Fibroblast of skin of right biceps (primary cell): ENCODE measurements around the gene PXT1.
"Not testable (repeated sequence)": the region's sequence is repeated elsewhere in the genome, so short reads cannot be mapped to it uniquely, and the experiment has no call there.

Experiments
- DNase-seq: peaks from one replicate; pipeline ENCODE4 v3.0.0-alpha.2; 2013

PXT1 gene, protein sequence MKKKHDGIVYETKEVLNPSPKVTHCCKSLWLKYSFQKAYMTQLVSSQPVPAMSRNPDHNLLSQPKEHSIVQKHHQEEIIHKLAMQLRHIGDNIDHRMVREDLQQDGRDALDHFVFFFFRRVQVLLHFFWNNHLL

DNA sequence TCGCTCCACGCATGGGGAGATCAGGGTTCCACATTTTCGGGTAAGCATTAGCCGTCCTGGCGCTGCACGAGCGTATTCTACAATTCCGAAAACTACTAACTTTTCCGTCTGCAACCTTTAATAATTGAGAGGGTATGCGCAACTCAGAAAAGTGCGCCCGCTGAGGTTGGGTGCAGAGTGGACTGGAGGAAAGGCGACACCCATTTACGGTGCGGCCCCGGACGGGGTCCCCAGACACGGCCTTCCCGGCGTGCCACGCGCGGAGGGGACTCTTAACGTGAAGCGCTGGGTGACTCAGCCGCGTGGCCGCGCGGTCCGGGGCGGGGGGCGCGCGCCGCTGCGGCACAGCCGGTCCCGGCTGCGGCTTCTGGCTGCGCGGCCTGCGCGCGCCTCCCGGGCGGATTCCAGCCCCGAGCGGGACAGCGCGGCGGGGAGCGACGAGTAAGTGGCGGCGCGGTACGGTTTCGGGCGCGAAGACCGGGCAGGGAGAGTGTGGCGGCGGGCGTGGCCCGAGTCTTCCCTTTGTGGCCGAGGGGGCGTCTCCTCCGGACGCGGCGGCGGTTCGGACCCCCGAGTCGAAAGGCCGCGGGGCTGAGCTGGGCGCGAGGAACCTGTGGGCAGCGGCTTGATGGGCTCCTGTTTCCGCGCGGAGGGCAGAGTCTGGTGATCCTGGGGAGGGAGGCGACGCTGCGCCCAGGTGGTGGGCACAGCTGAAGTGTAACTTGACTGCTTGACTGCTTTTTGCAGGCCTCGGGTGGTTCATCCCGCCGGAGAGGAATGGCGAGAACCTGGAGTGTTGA lies at the start of gene PXT1, which contains the start of gene KCTD20:
PXT1 (minus strand) TSS at position 184 of the 800 bp plus-strand sequence. CDS start 16,772 bp downstream, outside the sequence.
KCTD20 (plus strand) TSS at position 330 of the 800 bp plus-strand sequence. CDS start 27,098 bp downstream, outside the sequence.
- DNase-seq = peak; percentile 92

DNA sequence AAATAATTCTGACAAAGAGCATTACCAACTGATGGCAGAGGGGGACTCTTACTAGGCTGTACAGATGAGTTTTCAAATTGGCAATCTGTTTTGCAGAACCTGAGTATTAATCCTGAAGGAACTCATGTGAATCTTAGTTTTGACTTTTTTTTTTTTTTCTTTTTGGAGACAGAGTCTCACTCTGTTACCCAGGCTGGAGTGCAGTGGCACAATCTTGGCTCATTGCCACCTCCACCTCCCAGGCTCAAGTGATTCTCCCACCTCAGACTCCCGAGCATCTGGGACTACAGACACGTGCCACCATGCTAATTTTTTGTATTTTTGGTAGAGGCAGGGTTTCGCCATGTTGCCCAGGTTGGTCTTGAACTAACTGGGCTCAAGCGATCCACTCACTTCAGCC lies 49.4 kb upstream of the PXT1 start:
- DNase-seq = no peak

DNA sequence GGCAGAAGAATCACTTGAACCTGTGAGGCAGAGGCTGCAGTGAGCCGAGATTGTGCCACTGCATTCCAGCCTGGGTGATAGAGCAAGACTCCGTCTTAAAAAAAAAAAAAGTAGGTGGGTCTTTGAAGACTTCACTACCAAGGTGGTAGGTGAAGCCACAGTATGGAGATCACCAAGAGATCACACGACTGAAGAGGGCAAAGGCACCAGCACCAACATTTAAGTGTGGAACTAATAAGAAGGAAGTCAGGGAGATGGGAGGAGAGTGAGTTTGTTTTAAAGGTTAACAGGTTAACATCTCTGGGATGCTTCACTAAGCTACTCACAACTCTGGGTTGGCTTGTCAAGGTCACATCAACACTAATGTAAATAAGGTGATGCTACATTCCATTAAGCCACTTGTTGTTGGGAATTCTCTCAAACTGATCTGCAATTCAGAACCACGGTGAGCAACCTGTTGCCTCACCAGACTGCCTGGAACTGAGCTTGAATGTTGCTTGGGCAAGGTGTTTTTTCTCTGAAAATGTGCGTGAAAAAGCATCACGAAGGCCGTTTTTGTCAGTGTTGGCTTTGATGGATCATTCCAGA lies 48.8 kb upstream of the PXT1 start:
- peak; percentile 20 for DNase-seq

DNA sequence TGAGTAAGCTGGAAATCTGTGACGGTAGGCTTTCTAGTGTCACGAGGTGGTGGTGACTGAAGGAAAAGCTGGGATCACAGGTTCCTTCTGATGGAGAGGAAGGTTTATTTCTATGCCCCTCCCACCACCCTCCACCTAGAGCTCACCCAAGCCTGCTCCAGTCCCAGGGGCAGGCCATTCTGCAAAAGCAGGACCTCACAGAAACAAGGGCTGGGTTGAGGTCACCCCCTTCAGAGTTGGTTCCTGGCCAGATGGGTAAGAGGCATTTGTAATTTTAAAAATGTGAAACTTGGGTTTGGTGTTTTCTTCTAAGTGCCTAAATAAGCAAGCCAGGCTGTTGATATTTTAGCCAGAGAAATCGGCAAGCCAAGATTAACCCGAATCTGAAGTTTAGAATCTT lies 46.8 kb upstream of the PXT1 start:
- no peak for DNase-seq

DNA sequence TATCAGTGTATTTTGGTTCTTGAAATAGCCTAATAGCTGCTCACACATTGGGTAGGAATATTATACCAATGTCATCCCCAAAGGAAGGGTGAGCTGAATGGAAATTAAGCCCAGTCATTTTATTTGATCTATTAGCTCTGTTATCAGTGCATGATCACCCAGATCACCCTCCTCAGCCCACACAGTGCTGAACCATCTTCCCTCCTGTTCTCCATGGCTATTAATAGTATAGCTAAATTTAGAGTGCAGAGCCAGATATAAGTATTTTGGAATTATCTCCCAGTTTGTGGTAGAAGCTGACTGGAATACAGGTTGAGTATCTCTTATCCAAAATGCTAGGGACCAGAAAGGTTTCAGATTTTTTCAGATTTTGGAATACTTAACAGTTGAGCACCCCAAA lies 45.6 kb upstream of the PXT1 start:
- DNase-seq = no peak

DNA sequence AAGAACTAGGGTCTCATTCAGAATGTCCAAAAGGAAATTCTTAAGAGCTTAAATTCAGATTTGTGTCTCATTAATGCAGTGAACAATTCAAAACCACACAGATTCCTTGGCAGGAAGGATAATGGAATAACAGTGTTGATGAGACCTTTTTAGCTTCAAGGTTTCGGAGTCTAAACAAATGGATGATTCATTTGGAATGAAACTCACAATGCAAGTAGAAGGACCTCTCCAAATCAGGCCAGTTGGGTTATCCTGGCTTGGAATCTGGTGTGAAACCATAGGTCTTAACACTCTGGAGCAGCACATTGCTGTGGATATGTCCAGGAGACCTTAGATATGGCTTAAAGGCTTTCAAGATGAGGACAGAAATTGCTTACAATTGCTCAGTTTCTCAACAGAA lies 45.0 kb upstream of the PXT1 start:
- peak; percentile 51 for DNase-seq

DNA sequence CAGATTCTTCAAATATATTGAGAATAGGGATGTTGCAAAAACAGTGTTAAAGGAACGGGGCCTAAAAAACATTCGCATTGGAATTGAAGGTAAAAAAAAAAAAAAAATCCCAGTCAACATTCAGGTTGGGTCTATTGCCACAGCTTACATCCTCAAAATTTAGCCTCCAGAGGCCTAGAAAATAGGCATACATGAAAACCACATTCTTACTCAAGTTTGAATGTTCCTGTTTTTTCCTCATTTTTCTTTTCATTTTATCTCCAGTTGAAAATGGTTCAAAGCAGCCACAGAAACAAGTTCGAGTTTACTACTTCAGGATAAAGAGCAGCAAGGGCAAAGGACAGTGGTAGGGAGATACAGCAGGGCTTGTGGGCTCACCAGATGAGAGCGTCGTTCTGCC lies 42.1 kb upstream of the PXT1 start:
- DNase-seq = no peak

DNA sequence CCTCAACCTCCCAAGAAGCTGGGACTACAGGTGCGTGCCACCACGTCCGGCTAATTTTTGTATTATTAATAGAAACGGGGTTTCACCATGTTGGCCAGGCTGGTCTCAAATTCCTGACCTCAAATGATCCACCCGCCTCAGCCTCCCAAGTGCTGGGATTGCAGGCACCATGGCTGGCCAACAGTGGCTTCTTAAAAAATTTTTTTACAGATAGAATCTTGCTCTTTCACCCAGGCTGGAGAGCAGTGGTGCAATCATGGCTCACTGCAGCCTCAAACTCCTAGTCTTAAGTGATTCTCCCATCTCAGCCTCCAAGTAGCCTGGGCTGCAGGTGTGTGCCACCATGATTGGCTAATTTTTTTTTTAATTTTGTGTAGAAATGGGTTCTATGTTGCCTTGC lies 40.7 kb upstream of the PXT1 start:
- DNase-seq = not testable (repeated sequence)

DNA sequence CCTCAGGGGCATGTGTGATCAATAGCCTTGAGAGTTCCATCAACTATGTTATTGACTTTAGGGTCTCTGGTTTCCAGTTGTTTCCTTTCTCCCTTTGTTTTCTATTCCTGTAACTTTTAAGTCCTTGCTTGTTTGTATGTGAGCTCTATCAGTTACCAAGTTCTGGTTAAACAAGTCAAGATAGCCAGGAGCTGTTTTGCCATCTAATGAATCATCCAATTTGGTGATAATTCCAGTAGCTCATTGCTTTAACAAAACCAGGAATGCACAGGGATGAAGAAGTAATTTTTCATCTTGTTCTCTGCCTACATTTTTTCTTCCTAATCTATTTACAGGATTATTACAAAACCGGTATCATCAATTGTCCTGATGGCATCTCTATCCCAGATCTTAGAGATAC lies 36.6 kb upstream of the PXT1 start:
- DNase-seq = no peak

DNA sequence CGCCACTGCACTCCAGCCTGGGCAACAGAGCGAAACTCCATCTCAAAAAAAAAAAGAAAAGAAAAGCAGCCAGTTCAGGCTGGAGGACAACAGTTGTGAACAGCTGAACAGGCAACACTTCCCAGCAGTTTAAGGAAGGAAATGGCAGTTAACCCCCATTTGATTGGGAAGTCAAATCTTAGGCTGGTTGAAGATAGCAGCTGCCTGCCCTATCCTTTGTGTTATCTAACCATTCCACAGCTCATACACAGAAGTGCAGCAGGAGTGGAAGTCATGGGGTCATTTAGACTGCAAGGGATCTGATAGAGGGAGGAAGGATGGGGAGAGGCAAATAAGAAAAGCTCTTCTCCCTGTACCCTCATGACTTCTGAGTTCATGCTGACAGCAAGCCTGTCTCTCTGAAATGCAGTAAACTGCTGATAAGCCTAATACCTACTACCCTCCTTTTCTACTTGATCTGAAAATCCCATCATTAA lies 35.4 kb upstream of the PXT1 start:
- DNase-seq = no peak

DNA sequence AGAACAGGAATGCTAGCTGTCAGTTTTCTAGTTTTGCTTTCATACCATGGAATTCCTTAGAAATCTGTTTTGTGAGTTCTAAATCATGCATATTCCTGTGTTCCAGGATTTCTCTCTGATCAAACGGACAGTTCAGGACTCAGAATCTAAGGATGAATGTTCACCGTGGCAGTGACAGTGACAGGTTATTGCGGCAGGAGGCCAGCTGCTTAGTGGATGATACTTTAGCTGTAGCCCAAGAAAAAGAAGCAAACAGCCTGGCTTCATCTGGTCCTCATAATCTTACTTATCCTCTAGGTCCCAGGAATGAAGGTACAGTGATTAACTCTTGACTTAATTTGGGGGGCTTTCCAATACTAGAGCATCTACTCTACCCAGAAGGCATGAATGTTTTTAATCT lies 27.3 kb upstream of the PXT1 start:
- DNase-seq = no peak

DNA sequence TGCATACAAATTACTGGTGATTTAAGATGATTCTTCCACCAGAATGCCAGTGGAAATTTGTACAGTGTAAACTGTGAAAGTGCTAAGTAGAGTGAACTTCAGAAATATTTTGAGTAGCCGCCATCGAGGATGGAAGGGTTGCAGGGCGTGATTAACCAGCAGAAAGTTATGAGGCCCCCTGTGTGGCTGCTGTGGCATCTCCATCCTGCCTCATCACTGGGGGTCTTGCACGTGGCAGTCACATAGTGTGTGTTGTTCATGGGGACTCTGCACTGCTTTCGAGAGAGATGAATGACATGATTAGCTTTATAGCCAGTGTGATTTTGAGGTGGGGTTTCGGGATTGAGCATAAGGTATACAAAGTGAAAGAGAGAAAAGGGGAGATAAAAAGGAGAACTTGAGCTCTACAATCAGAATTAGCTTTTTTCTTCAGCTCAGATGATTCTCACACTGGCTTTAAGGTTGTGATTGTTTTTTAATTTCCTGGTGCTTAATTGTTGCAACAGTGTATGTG lies 26.6 kb upstream of the PXT1 start:
- DNase-seq = no peak

DNA sequence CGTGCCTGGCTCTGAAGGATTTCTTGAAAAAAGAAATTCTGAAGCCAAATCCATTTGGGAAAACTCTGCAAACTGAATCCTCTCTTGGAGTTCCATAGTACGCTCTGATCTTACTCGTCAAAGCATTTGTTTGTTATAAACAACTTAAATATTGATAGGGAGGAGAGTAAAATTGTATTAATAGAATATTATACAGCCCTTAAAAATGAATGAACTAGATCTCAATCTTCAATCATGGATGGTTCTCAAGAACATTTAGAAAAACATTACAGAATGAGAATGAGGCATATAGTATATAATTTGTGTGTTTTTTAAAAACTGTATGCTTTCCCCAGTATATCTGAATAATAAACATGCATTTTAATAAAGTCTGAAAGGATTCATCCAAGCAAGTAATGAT lies 25.0 kb upstream of the PXT1 start:
- no peak for DNase-seq

DNA sequence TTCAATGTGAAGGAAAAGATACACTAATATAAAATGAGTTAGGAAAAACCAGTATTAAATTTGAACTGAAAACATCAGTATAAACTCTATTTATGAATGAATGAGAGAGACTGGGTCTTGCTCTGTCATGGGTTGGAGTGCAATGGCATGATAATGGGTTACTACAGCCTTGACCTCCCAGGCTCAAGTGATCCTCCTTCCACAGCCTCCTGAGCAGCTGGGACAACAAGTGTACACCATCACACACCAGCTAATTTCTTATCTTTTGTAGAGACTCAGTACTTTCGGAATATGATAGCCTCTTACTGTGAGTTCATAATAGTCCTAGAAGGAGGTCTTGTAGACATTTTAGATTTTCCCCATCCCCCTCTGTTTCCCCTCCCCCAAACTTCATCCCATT lies 21.6 kb upstream of the PXT1 start:
- no peak for DNase-seq

DNA sequence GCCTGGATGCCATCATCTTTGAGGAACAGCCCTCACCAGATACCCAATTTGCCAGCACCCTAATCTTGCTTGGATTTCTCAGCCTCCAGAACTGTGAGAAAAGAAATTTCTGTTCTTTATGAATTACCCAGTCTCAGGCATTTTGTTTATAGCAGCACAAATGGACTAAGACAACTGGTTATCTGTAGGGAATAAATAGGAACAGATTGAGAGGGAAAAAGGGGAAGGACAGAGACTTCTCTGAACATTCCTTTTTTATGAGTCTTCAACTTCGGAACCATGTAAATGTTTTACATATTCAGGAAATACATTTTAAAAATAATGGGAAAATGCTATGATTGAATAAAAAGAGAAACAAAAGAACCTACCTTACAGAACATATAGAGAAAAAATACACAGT lies 21.0 kb upstream of the PXT1 start:
- peak; percentile 48 for DNase-seq

DNA sequence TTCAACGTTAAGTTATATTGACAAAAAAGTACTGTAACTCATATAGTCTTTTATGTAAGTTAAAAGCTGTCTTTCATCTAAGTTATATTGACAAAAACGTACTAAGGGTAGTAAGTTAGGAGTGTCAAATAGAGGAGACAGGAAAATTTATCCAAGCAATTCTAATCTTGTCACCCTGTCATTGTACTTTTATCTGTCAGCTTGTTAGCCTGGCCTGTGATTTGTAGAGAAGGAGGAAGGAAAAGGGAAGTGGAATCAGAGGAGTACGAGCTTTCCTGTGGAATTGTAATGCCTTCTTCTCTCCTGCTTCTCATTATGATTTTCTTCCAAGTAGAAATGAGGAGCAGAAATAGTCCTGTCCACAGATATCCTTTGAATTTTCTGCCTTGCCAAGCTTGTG lies 19.0 kb upstream of the PXT1 start:
- no peak for DNase-seq

DNA sequence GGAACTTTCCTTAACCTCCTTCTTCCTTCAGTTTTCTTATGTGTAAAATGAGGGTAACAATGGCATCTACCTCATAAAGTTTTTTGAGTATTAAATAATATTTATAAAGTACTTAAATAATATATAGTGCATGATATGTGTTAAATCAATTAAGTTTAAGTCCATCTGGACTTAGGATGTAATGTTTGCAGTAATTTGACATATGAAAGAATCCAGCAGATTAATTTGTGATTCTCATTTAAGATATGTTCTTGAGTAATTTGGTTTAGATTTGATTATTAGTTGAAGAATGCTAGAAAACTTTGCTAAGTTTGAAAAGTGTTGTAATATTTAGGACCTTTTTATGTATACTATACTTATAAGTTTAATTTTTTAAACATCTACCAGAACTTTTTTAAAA lies 18.3 kb upstream of the PXT1 start:
- DNase-seq = no peak

DNA sequence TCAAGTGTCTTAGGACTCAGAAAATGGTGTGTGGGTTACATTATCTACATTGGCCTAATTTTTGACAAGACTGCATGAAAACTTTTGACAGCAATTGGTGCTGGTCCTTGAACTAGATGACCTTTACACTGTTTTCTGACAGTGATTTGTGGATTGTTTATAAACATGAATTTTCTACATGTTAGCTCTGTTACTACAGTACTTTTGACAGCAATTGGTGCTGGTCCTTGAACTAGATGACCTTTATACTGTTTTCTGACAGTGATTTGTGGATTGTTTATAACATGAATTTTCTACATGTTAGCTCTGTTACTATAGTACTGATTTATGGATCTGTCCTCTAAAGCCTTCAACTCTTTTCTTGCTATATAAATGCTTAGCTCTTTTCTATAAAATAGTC lies 16.8 kb upstream of the PXT1 start:
- DNase-seq = no peak

DNA sequence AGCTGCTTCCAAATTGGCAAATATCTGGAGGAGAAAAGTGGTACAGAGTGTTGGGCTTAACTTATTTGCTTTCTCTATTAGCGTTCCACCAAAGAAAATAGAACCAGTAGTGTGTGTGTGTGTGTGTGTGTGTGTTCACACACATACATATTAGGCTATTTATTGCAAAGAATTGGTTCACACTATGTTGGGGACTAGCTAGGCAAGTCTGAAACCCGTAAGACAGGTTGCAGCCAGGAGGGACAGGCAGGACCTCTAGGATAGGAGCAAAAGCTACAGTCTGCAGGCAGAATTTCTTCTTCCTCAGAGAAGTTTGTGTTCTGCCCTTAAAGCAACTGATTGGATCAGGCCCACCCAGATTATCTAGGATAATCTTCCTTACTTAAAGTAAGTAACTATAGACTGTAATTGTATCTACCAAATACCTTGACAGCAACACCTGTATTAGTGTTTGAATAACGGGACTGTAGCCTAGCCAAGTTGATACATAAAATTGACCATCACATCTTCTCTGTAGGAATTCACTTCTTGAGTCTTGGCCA lies 12.9 kb upstream of the PXT1 start:
- DNase-seq = no peak

DNA sequence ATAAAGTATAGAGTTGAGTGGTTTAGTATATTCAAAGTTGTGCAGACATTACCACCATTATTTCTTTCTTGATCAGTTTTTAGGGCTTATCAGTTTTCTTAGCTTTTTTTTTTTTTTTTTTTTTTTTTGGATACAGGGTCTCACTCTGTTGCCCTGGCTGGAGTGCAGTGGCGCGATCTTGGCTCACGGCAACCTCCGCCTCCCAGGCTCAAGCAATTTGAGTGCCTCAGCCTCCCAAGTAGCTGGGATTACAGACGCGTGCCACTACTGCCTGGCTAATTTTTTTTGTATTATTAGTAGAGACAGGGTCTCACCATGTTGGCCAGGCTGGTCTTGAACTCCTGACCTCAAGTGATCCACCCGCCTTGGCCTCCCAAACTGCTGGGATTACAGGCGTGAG lies 10.2 kb upstream of the PXT1 start:
- not testable (repeated sequence) for DNase-seq

DNA sequence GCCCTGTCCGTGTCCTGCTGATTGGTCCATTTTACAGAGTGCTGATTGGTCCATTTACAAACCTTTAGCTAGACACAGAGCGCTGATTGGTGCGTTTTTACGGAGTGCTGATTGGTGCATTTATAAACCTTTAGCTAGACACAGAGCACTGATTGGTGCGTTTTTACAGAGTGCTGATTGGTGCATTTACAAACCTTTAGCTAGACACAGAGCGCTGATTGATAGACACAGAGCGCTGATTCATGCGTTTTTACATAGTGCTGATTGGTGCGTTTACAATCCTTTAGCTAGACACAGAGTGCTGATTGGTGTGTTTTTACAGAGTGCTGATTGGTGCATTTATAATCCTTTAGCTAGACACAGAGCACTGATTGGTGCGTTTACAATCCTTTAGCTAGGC lies 6.5 kb upstream of the PXT1 start:
- DNase-seq = not testable (repeated sequence)

DNA sequence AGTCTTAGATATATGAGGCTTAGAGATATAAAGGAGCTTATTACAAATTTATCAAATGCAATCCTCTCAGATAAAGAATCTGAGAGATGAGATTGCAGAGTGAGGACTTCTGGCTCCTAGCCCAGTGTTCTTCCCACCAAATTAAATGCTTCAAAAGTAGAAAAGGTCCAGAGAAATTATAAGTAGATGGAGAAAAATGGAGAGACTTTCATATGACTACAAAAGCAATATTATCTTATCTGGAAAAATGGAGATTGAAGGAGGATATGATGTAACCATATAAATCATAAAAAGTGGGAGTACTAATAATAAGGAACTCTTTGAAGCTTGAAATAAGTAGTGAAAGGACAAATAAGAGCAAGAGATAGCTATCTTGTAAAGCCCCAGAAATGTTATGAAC lies 3.0 kb upstream of the PXT1 start:
- DNase-seq = no peak

DNA sequence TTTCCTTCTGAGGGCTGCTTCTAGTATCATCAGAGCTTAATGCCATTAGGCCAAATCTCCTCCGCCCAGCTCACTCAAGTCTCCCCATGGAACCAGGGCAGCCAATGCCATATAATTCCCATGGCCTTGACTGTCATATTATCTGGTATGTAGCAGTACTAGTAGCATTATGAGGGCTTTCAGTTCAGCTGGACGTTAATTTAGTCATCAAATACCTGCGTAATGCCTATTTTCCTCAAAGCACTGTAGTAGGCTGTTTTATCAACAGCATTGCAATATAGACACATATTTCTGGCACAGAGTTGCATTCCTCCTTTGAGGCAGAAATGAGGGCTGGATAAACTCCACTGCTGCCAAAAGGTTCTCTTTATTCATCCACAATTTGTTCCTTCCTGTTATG lies 1.8 kb upstream of the PXT1 start:
- DNase-seq = peak; percentile 78
